ENCODE results near the gene ATAT1.

- TF ChIP-seq CTCF (conservative IDR thresholded peaks at IDR 0.05) = peak; percentile 84
- TF ChIP-seq EZH2 (IDR thresholded peaks at IDR 0.05; ENCODE audit: low read depth) = no peak
Observed at GRCh38 chr6:30672445-30673253, 46.0 kb downstream of the ATAT1 start, which contains the start of gene DHX16.
